GM18909 (cell line): ENCODE measurements around the gene GNPDA1.

ENCODE experiments used
- ATAC-seq: cut with Tn5 transposase; IDR thresholded peaks from one replicate; pipeline ENCODE4 v1.9.1; 2021; ENCODE audit warnings: mild to moderate bottlenecking; ENCODE audit not compliant: unreplicated experiment, poor library complexity

GNPDA1 gene

DNA sequence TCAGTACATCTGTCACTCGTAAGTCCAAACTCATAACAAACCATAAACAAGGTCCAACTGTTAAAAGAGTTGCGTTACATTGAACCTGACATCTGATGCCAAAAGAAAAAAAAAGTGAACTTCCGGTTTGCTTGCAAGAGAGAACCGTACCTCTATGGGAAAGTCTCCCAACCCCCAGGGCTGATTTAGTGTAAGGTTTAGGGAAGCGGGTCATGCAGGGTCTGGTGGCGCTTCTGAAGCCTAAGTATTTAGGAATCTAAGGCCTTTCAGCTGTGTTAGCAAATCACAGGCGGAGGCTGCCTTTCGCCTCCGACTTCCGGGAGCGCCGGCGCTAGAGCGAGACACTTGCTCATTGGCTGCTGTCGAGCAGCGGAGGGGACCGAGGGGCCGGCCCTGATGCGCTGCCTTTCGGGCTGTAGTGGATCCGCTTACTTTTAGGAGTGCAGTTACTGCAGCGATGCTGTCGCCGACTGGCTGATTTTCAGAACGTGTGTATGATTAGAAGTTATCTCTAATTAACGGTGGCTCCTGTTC, 12.0 kb upstream of the GNPDA1 start:
- peak; percentile 100 for ATAC-seq

DNA sequence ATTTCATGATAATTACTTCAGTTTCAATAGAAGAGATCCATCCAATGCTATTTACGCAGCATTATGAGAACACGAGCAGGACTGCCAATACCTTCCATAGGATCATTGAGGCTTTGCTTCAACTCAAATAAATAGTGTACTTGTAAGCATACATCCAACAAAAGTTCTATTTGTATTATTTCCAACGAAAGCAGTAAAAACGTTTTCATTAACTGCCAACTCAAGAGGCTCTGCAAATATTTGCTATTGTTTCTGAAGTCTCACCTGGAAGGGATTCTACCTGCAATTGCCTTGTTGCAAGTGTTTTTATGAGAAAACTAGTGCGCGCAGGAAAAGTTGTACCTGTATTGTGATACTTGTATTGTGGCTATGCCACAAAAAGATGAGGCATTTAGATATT, 11.0 kb upstream of the GNPDA1 start:
- no peak for ATAC-seq

DNA sequence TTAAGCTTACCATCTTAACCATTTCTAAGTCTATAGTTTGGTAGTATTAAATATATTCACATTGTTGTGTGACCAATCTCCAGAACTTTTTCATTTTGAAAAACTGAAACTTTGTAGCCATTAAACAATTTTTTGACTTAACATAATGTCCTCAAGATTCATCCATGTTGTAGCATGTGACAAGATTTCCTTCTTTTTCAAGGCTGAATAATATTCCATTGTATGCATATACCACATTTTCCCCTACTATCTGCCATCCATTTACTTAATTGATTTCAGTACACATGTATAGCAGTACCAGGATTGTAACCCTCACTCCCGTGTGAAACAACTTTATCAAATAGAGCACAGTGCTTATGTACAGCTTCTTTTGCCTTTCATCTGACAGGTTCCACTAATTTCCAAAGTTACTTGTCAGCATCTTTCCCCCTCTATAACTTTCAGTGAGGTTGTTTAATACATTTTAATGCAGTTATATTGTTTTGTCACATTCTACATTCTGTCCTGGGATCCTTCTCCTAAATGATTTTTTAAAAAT, 7.4 kb upstream of the GNPDA1 start:
- ATAC-seq: no peak

DNA sequence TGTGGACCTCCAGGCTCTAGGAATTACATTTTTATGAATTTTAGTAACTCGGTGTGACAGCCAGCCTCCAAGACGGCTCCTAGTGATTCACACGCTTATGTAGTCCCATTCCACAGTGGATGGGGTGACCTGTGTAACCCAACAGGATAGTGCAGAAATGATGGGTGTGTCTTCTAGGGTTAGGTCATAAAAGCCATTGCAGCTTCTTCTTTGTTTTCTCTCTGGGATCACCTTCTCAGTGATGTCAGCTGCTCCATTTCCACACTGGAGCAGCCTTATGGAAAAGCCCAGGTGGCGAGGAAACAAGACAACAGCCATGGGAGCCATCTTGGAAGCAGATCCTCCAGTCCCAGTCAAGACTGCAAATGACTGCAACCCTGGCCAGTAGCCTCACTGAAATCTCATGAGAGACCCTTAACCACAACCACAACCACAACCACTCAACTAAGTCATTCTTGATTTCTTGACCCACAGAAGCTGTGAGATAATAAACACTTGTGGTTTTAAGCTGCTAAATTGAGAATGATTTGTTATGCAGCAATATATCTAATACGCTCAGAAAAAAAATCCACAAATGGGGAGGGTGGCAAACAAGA, 5.1 kb upstream of the GNPDA1 start:
- peak; percentile 56 for ATAC-seq

DNA sequence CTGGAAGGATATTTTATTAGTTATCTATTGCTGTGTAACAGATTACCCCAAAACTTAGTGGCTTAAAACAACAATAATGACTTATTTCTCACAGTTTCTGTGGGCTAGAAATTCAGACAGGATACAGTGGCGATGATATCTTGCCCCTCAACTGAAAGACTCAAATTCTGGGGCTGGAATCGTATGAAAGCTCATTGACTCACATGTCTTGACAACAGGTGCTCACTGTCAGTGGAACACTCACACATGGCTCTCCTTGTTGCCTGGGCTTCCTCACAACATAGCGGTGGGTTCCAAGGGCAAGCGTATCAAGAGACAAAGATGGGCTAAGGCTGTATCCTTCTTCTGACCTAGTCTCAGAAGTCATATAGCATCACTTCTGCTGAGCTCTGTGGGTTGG, 3.7 kb upstream of the GNPDA1 start:
- peak; percentile 44 for ATAC-seq

DNA sequence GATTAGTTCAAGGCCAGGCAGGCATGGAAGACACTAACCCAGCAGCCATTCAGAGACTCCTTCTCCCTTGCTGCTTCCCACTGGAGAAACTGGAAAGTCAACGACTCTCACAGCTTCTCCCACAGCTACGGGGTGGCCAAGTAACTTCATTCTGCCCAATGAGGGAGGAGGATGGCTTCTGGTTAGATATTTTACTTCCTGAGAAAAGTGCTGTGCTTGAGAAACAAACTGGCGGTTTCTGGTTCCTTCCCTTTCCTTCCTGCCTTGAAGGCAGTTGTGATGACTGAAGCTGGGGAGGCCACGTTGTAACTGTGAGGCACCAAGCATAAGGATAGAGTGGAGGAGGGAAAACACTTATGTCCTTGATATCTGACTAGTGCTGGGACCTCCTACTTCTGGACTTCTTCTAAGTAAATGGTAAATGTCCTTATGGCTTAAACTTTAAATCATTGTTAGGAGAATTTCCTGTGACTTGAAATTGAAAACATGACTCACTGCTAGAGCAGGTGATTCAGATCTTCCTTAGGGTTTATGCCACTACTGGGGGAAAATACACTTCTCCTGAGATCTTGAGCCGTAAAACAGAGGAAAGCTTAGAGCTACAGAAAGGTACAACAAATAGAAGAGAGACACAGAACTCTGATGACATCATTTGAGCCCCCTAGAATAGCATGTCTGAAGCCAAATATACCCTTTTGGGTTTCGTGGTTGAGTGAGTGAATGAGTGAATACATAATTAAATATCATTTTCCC, 3.1 kb upstream of the GNPDA1 start:
- peak; percentile 42 for ATAC-seq

DNA sequence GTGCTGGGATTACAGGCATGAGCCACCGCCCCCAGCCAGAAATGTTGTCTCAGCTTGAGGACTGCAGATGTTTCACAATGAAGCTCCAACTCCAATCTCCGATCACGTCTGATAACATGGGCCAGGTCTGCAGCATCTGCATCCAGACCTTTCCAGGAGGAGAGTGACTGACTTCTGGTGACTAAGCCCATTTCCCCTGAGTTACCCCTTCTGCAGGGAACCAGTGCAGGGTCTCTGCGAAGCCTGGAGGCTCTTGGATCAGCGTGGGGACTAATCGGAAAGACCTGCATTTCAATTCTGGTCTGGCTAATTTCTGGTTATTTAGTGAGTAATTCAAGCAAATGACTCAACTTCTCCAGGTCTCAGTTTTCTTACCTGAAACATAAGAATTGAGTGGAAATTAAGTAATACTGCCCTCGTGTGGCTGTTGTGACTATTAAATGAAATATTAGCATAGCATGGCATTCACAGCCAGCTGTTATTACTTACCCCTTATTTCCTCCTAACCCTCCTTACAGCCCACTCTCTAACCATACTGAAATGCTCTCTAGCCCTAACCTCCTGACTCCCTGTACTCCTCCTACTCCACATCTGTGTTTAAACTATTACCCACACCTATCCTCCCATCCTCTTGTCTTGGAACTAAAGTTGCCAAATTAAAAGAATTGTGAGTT, 2.2 kb upstream of the GNPDA1 start:
- ATAC-seq: no peak

DNA sequence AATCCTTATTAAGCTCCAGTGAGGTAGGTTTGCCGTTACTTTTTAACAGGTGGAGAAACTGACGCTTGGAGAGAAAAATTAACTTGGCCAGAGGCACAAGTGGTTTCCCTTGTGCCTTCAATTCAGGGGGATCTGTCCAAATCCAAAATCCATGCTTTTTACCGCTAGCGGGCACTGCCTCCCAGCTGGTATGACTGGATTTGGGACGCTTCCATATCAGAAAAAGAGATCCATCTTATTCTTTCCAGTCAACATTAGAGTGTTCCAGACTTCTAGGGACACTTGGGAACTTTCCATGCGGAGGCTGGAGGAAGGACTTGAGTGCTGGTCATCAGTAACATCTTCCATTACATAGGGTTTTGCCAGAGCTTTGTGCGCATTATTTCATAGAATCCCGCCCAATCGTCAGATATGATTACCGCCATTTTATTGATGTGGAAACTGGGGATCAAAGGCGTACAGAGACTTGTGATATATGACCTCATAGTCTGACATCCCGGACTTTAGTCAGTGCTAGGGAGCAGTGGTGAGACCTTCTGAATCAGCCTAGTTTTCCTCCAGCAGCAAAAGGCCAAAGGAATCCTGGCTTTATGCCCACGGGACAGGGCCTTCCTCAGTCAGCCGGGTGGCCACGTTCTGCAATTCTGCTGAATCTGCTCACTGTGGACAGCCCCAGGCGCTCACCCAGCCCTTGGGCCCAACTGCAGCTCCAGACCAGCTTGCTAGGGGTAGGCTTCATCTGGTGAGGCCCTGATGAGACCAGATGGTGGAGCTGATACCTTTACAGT, 1.1 kb upstream of the GNPDA1 start:
- no peak for ATAC-seq

DNA sequence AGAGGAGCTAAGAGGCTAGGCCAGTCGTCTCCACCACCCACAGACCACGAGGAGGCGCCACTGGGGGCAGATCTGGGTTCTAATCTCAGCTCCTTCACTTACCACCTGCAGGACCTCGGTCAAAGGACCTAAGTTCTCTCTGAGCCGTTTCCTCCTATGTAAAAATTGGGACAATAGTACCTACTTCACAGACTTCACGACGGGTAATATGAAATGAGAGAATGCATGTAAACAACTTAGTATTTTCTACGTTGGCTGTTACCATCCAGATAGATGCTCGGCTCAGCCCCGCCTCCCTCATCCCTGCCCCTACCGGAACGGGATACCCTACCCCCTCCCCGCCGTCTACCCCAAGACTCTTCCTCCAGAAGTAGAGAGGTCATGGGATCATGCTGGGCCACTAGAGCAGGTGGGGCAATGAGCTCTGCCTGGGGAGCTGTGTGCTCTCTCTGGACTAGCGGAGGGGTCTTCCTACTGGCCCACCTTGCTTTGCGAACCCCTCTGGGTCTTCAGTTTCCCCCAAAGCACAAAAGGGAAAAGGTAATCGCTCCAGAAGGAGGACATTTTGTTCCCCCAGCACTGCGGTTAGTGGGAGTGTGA, 541 bp downstream of the GNPDA1 start:
- ATAC-seq: no peak

DNA sequence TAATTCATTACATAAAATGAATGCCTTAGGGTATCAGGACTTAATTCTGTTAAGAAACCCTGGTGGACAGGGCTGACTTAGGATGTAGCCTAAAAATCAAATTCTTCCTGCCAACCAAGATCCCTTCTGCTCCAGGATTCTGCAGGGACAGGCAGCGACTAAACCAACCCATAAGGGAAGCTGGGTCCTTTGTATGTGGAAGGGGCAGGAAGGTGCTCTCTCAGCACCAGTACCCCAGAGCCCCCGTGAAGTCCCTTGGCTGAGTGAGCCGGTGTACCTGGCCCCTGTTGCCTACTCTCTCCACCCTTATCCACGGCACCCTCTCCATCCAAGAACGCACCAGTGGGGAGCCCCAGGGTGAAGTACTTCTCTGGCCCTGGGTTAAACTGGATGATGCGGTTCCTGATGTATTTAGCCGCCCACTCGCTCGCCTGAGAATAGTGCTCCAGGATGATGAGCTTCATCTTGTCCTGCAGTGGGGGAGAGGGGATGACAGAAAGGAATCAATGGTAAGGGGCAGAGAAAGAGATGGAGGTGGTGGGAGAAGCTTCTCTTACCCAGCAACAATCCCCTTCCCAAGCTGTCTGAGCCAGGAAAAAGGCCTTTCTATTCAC, 1.1 kb downstream of the GNPDA1 start:
- ATAC-seq: no peak

DNA sequence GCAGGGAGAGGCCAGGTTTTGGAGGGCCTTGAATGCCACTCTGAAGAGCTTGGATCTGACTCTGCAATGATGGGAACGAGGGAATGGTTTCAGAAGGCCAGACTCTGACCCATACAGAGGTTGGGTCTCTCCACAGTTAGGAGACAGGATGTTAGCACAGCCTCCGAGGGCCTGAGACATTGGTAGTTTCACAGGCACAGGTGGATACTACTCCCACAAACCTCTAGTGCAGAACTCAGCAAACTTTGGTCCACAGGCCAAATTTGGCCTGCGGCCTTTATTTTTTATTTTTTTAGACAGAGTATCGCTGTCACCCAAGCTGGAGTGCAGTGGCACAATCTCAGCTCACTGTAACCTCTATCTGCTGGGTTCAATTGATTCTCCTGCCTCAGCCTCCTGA, 2.9 kb downstream of the GNPDA1 start:
- ATAC-seq: no peak

DNA sequence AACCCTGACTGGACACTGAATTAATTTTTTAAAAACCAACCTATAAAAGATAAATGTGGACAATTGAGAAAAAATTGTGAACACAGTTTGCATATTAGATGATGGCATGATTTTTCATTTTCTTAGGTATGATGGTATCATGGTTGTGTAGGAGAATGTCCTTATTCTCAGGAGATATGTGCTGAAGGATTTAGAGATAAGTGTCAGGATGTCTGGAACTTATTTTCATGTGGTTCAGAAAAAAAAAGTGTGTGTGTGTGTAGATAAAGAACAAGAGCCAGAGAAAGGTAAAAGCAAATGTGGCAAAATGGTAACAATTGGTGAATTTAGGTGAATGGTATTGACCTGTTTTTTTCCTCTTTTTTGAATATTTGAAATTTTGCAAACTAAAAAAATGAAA, 4.0 kb downstream of the GNPDA1 start:
- no peak for ATAC-seq

DNA sequence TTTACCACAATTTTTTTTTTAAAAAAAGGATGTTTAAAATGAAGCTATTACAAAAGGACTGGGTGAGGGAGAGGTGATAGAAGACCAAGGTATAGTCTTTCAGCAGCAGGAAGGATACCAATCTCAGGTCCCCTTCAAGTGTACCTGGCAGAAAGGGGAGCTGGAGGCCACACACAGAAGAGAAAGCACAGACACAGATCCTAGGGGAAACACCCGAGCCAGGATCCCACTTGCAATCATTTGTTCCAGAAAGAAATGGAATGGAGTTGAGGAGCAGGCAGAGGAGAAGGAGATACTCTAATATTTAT, 5.6 kb downstream of the GNPDA1 start:
- ATAC-seq: no peak

DNA sequence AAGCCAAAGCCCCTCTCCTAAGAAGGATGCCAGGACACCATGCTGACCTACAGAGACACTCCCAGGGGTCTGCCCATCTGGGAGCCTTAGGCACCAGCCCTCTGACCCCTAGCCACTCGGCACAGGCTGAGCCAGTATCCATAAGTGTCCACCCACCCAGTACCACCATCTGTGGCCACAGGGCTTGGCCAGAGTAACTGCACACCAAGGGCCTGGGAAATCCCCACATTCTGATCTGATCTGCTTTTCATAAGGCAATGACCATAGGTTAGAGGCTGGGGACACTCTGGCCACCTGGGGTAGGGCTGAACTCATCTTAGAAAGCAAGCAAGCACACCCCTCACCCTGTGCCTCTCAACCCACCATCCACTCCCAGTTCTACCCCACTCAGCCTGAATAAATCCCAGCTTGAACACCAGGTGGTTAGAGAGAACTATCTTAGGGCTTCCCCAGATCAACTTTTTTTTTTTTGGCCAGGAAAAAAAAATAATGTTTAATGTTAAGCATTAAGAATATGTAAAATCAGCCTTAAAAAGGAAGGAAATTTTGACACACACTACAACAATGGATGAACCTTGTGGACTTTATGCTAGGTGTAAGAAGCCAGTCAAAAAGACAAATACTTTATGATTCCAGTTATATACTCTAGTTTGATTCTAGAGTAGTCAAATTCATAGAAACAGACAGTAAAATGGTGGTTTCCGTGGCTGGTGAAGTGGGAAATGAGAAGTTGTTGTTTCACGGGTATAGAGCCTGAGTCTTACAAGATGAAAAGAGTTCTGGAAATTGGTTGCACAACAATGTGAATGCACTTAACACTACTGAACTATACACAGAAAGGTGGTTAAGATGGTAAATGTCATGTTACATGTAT, 6.2 kb downstream of the GNPDA1 start:
- peak; percentile 47 for ATAC-seq

DNA sequence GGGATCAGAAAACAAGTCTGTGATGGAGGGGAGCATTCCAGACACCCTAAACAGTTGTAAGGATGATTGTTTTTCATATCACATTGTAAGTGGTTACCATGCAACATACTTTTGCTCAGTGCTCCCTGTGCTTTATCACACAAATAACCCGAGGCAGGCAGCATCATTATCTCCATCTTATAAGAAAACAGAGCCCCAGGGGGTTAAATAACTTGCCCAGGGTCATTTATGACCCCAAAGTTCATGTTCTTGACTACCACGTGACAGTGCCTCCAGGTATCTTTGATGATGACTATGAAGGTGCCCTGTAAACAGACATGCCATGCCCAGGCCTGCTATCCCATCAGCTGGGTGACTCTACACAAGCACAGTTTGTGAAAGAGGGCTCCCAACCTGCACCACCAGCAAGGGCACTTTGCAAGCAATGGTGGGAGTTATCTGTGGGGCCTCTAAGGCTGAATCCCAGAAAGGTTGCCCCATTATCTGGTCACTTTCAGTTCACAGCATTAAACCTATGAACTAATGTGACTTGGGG, 9.5 kb downstream of the GNPDA1 start:
- no peak for ATAC-seq

DNA sequence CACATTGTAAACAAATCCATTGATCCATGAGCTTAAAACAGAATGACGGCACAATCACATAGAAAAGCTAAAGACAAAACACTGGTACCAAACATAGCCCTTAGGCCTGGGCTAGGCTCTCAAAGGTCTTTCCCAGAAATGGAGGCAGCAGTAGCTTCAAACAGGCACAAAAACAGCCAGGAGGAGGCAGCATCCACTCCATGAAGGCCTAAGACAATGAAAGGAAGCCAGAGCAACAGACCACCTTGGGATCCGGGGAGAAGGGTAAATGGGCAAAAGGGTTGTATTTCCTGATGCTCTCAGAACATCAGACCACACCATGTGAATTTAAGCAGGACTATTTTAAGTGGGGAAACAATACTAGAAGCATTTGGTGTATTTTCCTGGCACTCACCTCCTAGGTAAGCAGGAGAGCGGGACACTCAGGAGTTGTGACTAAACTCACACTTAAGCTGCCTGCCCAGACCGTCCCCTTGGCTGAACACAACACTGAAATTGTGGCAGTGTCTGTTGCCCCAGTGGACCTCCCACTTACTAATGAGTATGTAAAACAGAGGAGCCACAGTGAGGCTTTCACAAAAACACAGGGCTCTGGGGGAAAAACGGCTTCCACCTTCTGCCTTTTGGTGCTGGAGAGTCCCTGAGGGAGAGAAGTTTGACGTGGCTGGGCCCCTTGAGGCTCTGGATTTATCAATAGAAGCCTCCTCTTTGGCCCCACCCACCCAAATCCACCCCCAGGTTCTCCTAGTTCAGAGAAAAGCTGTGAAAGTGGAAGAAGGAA, 11.9 kb downstream of the GNPDA1 start:
- ATAC-seq: no peak

DNA sequence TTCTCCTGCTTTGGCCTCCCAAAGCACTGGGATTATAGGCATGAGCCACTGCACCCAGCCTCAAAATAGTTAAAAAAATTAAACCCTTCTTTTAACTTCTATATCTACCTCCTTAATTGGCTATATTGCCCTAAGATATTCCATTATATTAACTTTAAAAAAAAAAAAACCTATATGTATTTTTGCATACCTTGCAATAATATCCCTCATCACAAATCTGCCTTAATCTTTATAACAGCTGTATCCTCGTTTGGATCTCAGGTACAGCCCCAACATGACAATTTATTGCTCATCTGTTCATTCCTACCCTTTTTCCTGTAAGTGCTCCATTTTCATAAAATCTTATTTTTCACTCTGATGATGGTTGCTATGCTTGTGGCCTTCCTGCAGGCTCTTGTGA, 12.7 kb downstream of the GNPDA1 start:
- no peak for ATAC-seq
